Stimulated activated CD4-positive, alpha-beta T cell treated with anti-CD3 and anti-CD28 coated beads, Interleukin-2, amount 100 ng/mL, for 48 hours (primary cell): Measurements from ENCODE around the gene PHRF1.
A peak's percentile ranks its signal among the peaks of the same experiment; 100 is the strongest.

Experiments used
- DNase-seq, 2 donors: peaks; one replicate each; pipeline ENCODE4 v3.0.0-alpha.2; 2020

The PHRF1 gene

GRCh38 chr11:598005-598680 lies 21.9 kb downstream of the PHRF1 start:
- no peak for DNase-seq

DNA sequence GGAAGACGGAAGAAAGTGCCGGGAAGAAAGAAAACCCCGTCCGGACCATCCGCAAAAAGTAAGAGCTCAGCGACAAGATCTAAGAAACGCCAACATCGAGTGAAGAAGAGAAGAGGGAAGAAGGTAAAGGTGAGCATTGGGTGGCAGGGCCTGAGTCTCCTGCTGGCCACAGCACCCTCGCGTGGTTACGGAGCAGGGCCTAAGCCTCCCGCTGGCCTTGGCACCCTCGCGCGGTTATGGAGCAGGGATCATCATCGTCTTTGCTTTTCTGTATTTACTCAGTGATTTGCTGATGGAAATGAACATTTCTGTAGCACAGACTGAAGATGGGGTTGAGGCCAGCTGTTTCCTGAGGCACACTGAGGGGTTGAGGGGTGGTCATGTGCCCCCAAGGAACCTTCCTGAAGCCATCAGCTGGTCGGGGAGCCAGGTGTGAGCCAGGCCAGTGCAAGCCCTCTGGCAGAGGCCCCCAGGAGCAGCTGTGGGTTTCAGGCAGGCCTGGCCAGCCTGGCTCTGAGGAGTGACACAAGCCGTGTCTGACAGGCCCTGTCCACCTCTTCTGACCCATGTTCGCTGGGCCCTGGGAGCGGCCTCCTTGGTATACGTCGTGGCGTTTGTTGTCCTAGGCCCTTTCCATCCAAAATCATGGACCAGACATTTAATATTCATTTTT lies 25.4 kb downstream of the PHRF1 start:
- no peak for DNase-seq

- no peak for DNase-seq
Measured at GRCh38 chr11:603154-603553, 26.9 kb downstream of the PHRF1 start.

GRCh38 chr11:605286-606129 lies 29.2 kb downstream of the PHRF1 start:
- no peak for DNase-seq

- DNase-seq = no peak
Measured at GRCh38 chr11:606245-606644, 30.0 kb downstream of the PHRF1 start.

- DNase-seq = no peak
Measured at GRCh38 chr11:607020-607780, 30.9 kb downstream of the PHRF1 start.

DNA sequence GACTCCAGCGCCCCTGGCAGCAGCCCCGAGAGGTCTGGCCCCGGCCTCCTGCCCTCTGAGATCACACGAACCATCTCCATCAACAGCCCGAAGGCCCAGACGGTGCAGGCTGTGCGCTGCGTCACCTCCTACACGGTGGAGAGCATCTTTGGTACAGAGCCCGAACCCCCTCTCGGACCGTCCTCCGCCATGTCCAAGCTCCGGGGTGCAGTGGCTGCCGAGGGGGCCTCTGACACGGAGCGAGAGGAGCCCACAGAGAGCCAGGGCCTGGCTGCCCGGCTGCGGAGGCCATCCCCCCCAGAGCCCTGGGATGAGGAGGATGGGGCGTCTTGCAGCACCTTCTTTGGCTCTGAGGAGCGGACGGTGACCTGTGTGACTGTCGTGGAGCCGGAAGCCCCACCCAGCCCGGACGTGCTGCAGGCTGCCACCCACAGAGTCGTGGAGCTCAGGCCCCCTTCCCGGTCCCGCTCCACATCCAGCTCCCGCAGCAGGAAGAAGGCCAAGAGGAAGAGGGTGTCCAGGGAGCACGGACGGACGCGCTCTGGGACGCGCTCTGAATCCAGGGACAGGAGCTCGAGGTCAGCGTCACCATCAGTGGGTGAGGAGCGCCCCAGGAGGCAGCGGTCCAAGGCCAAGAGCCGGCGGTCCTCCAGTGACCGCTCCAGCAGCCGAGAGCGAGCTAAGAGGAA lies 31.8 kb downstream of the PHRF1 start:
- no peak for DNase-seq

DNA sequence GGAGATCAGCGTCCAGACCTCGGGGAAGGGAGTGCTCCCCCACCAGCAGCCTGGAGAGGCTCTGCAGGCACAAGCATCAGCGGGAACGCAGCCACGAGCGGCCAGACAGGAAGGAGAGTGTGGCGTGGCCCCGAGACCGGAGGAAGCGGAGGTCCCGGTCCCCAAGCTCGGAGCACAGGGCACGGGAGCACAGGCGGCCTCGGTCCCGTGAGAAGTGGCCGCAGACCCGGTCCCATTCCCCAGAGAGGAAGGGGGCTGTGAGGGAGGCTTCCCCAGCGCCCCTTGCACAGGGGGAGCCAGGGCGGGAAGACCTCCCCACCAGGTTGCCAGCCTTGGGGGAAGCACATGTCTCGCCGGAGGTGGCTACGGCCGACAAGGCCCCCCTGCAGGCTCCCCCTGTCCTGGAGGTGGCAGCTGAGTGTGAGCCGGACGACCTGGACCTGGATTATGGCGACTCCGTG lies 32.6 kb downstream of the PHRF1 start:
- DNase-seq = no peak

GRCh38 chr11:609341-609811 lies 33.1 kb downstream of the PHRF1 start:
- no peak for DNase-seq

- DNase-seq = no peak
Measured at GRCh38 chr11:610146-610801, 34.0 kb downstream of the PHRF1 start.

DNA sequence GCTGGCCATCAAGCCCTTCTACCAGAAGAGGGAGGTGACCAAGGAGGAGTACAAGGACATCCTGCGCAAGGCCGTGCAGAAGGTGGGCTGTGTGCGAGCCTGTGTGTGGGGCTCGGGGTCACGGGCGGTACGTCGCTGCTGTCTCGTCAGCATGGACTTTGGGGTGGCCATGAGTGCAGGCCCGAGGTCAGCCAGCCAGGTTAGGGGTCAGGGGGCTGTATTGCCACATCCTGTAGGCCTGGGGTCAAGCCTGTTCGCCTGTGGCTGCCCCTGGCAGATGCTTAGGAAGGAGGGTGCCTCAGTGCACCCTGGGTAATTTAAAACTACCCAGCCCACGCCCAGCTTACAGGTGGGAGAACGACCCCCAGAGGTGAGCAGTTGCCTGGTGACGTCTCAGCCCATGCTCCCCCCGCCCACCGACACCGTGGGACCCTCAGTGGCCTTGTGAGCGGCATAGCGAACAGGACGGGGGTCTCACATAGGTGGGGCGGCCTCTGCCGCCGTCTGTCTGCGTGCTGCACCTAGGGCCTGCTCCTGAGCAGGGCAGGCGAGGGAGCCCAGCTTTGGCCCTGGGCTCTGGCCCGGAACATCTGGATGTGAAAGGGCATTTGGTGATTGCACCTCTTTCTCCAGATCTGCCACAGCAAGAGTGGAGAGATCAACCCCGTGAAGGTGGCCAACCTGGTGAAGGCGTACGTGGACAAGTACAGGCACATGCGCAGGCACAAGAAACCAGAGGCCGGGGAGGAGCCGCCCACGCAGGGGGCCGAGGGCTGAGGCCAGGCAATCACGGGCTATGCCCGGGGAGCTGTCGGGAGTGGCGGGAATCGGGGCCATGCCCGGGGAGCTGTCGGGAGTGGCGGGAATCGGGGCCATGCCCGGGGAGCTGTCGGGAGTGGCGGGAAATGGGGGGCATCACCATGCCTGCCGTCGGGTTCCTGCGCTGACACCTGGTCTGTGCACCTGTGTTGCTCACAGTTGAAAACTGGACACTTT lies 35.0 kb downstream of the PHRF1 start:
- no peak for DNase-seq

GRCh38 chr11:612201-612960 lies 36.1 kb downstream of the PHRF1 start:
- DNase-seq = no peak

- DNase-seq = no peak
Measured at GRCh38 chr11:612961-613300, 36.7 kb downstream of the PHRF1 start.

- DNase-seq = peak; percentile 70 to 80
Measured at GRCh38 chr11:613369-613968, 37.2 kb downstream of the PHRF1 start.

DNA sequence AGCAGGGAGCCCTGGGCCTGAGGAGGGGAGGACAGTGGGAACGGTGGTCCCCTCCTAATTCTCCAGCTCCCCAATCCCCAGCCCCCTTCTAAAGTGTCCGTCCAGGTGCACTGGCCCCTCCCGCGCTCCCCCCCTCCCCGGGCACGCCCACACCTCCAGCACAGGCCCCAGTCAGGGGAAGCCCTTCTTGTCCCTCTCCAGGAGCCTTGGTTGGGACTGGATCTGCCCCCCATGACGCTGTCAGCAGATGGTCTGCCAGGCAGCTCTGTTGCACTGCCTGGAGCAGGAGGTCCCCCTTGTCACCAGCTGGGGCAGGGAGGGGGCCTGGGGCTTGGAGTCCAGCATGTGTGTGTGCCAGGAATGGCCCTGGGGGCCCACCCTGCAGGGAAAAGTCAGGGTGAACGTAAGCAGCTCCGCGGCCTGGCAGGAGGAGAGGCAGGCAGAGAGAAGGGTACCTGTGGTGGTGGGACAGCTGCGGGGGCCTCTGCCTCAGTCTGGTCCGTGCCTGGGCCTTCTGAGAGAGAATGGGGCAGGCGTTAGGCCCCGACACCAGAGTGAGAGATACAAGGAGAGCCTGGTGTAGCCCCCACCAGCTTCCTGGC lies 37.9 kb downstream of the PHRF1 start:
- no peak for DNase-seq

DNA sequence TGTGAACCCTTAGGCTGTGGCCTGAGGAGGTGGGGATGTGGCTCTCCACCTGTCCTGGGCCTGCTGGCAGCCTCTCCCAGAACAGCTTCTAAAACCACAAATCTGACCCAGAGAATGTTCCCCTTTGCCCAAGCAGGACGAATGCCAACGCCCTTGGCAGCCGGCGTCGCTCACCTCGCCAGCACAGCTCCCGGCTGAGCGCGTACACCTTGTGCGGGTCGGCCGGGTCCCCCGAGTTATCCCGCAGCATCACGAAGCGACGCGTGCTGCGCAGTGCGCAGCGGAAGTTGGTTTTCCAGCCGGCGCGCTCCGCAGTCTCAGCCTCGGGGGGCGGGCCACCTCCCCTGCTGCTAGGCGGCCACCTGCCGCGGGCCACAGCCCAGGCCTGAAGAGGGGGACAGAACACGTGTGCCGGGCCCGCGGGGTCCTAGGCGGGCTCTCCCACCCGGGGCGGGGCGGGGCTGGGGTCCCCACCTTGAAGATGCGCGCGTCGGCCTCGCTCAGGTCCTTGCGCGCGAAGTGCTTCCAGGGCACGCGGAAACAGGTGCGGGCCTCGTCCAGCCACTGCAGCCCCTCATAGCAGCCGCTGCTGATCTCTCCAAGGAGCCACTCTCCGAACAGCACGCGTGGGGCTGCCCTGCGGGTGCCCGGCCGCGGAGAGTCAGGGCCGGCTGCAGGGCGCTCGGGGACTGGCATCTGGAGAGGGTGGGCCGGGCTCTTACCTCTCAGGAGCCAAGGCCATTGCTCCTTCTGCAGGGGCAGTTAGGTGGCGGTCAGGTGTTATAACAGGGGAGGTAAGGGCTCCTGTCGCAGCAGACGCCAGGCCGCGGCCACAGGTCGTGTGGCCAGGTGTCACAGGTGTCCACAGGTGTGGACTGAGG lies 38.6 kb downstream of the PHRF1 start:
- DNase-seq = no peak

GRCh38 chr11:615504-616319 lies 39.4 kb downstream of the PHRF1 start, which contains the start of gene IRF7:
Gene IRF7 (minus strand): TSS chr11:615950. CDS start chr11:615364, 586 bp downstream.
- peak; percentile 78 to 81 for DNase-seq
